Inferior parietal cortex (tissue), 1 donor: ENCODE data around the gene POLR1D.
"Not testable (repeated sequence)": the region's sequence is repeated elsewhere in the genome, so short reads cannot be mapped to it uniquely, and the experiment has no call there.

Experiments
- DNase-seq: peaks from one replicate; pipeline ENCODE4 v3.0.0-alpha.2; 2016; ENCODE audit errors: extremely low spot score

POLR1D gene

DNA sequence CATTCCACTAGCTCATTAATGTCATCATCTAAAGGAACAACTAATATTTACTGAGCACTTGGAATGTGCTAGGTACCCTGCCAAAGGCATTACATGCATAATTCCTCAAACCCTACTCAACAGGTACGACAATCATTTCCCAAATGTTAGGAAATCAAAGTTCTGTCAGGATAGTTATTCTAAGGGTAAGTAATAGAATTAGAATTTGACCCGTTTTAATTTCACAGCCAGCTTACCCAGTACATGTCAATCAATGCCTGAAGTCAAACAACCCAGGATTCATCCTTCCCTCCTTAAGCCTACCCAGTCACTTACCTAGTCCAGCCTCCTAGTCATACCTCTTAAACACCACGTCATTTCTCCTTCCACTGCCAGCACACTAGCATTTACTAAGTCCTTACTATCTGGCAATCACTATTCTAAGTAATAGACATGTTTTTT is 3.8 kb upstream of the POLR1D start:
- no peak for DNase-seq

DNA sequence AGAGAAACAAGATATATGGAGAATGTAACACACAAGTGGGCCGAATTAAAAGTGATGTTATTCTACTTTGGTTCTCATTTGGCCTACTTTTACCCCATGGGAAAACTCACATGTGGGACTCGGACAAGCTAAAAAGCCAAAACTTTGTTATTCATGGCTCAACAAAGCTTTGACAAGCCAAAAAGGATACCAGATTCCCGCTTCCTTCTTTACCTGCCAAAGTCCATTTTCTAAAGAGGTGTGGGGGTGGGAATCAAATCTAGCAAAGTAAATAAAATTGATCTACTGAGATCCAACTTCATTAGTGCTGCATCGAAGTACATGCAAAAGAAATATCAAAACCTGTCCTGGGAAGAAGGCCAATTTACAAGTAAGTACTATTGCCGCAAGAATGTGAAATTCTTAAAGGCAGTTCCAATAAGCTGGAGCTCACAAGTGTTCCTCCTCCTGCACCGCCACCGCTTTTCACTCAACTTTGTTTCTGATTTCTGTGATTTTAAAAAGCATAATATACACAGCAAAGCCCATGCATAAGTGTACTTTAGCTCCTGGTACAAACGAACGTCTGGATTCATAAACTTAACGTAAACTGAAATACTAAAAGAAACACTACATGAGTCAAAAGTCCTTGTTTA is 2.5 kb upstream of the POLR1D start:
- no peak for DNase-seq

DNA sequence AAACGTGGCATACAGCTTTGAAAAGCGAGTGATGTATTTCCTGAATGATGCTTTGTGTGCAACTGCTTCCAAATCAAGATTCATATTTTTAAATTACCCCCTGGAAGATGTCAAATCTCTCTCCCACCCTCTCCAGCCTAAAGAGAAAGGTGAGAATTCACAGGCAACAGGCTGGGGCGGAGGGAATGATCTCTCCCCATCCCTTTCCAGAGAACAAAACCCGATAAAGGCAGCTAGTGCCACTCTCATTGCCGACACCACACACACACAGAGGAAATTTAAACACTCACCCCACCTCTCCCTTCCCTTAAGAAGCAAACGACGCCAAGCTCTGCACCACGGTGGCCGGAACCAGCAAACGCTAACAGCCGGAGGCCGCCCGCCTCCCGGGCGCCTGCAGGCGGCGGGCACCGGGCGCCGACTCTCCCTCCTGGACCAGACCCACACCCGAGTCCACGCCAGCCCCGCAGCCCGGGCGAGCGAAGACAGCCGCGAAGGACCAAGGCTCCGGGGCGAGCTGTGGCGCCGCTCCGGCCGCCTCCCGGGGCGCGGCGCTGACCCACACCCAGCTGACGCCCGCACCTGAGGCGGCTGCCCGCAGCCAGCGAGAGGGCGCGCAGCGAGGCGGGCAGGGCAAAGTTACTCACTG is 1.8 kb upstream of the POLR1D start:
- DNase-seq, result no peak

DNA sequence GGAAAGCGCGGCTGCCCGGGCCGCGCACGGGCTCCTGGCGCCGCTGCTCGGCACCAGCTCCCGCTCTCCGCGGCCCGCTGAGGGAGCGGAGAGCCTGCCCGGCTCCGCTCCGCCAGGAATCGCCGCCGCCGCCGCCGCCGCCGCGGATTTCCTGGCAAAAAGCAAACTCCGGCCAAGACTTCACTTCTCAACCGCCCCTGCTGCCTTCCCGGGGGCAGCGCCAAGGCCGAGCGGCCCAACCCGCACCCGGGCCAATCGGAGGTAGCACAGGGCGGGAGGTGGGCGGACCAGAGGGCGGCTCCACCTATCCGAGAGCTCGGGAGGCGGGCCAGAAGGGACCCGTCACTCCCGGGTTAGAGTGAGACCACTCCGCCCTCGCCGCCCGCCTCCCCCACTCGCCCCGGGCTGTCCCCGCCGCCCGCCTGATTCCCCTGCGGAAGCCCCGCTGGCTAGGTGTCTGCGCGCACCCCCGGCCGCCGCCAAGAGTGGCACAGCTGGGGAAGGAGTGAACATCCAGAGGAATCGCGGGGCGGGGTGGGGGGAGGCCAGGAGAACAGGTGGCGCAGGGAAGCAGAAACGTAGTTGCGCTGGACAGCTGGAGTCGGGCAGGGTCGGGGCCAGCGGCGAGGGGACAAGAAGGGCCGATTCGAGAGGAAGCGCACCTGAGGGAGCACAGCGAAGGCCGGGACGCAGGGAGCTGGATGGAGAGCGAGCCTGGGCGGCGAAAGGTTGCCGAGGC is 1.1 kb upstream of the POLR1D start, which contains the start of gene LNX2:
Gene LNX2, minus strand, starts transcription at position 153 of the 739 bp plus-strand sequence. CDS start 38,826 bp downstream, outside the sequence.
- DNase-seq, result peak; percentile 95

DNA sequence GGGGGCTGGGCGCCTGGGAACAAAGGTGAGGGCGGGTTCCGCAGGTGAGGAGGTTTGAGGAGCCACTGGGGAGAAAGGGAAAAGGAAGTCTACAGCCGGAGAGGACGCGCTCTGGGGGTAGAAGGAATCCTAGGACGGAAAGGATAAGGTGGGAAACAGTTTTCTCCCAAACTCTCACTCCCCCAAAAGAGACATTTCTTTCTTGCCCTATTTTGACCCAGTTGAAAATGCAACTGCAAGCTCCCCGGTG is 651 bp upstream of the POLR1D start:
- DNase-seq, result no peak

DNA sequence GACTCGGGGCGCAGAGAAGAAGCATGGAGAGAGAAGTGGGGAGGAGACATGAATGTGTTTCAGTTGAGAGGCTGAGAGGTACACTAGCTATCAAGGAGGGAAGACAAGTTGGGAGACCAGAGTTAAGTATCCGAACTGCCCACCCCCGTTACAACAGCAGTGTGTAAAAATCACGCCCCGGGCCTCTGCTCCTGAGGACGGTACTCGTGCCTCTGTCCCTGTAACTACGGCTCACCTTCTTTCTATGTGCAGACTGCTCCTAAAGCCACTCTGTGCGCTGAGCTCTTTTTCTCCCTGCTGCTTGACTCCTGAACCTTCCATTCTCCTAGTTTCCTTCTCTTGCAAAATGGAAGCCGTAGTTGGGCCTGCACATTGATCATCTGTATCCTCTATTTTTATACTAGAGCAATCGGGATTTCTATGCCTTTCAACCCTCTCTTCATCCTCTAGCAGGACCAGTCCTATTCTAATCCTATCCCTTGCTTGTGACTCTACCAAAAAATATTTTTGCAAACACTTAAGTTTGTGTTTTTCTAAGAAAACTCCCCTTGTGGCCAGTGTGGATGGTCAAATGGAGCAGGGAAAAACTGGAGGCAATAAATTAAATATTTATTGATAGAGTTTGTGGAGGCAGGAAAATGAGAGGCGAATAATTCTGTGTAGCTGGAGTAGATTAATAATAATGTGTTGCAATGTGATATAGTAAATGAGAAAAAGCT is 569 bp downstream of the POLR1D start:
- DNase-seq, result peak; percentile 33

DNA sequence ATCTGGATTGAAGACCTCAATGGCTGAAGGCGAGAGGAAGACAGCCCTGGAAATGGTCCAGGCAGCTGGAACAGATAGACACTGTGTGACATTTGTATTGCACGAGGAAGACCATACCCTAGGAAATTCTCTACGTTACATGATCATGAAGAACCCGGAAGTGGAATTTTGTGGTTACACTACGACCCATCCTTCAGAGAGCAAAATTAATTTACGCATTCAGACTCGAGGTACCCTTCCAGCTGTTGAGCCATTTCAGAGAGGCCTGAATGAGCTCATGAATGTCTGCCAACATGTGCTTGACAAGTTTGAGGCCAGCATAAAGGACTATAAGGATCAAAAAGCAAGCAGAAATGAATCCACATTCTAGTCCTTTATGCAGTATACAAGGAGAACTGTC is 1.2 kb downstream of the POLR1D start:
- no peak for DNase-seq

DNA sequence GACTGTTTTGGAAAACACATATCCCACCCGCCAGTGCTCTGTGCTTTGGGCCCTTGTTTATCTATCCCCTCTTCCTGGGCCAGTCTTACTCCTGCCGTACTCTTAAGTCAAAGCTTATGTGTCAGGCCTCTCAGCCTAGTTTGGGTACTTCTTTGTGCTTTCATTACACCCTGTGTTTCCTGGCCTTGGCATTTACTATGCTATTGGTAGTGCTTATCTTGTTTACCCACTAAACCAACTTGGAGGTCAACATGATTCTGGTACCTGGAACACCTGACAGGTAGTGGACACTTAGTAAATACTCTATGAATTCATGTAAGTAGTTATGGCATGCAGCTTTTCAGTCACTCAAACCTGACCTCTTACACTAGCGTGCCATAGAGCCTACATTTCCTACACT is 2.4 kb downstream of the POLR1D start:
- DNase-seq, result no peak

DNA sequence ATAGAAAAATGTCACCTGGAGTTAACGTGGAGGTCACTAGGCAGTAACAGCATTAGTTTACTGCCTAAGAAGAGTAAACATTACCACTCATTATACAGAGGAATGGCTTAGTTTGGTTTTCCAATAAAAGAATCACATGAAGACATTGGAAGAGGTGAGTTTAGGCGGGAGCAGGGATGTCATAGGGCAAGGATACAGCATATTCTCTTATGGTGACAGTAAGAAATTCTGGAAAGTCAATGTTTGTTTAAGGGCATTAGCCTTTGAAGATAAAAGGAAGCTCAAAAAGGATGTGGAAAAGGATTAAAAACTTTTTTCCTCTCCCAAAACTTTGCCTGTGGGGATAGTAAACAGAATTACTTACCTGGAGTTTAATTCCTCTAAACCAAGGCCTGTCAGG is 4.1 kb downstream of the POLR1D start:
- no peak for DNase-seq

DNA sequence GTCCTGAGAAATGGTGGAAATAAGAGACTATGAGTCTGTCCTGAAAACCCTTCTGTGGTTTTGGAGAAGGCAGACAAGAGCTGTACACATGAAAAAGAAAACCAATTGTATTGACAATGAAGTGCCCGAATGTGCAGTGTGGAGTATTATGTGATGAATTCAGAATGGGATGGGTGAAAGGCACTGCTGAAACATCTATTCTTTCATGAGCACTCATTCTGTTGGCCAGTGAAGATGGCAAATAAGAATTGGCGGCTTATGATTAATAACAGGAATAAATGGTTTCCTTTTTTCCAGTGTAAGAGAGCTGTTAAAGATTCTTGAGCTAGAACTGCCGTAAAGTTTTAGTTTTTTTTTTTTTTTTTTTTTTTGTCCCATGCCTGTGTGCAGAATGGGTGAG is 5.7 kb downstream of the POLR1D start:
- no peak for DNase-seq

DNA sequence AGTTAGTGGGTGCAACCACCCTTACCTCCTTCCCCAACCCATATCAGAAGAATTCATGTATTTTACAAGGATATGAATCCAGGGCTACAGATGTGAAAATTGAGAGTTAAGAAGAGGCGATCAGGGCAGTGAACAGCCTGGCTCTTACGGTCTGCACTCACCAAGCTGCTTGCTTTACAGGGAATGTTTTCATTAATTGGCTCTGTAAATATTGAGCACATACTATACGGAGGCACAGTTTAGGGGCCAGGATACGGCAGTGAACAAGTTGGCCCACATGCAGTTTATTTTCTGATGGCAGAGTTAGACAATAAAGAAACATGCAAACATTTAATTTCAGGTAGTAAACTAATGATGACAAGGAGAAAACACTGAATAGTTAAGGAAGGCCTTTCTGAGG is 6.4 kb downstream of the POLR1D start:
- DNase-seq, result no peak

DNA sequence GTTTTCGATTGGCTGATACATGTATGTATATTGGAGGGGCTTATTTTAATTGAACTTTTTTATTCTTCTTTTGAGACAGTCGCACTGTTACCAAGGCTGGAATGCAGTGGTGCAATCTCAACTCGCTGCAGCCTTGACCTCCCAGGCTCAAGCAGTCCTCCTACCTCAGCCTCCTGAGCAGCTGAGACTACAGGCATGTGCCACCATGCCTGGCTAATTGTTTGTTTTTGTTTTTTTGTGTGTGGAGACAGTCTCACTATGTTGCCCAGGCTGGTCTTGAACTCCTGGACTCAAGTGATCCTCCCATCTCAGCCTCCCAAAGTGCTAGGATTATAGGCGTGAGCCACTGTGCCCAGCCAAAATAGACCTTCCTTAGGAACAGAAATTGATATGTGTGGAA is 7.1 kb downstream of the POLR1D start:
- not testable (repeated sequence) for DNase-seq

DNA sequence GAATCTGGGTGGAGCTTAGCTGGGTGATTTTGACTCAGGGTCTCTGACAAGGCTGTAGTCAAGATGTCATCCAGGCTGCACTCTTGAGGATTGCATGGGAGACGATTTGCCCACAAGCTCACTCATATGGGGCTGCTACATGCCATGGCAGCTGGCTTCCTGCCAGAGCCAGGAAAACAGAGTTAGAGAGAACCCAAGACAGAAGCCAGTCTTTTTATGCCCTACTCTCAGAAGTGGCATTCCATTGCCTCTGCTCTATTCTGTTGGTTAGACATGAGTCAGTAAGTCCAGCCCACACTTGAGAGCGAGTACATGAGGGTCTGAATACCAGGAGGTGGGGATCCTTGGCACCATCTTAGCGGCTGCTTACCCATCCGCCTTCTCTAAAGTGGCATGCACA is 9.5 kb downstream of the POLR1D start:
- DNase-seq, result no peak

DNA sequence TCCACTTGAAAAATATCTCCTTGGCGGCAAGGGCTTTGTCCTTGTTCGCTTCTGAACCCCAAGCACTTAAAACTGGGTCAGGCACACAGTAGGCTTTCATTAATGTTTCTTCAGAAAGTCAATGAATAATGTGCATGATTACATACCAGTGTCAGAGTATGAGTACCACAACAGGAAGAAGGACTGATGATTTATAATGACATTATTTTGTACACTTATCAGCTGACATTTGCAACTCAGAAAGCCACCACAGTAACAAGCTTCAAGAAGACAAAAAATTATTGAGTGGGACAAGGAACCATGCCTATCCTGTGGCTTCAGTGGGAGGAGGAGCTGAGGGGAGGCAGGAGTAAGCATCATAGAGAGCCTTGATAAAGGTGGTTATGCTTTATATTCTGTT is 10.0 kb downstream of the POLR1D start:
- no peak for DNase-seq

DNA sequence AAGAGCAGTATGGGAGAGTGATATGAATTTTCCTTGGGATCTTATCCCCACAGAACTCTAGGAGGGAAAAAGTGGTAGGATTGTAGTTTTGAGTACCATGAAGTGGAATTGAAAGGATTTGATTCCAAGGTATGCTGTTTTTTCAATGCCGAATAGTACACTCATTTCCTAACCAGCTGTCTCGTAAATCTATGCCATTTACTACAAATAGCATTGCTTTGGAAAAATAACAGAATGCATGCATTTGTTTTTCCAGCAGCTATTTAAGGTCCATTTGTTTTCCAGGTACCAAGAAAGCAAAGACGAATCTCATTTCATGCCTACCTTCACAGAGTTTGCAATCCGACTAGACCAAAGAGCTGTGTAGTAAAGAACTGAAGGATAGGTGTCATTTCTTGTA is 10.5 kb downstream of the POLR1D start:
- no peak for DNase-seq

DNA sequence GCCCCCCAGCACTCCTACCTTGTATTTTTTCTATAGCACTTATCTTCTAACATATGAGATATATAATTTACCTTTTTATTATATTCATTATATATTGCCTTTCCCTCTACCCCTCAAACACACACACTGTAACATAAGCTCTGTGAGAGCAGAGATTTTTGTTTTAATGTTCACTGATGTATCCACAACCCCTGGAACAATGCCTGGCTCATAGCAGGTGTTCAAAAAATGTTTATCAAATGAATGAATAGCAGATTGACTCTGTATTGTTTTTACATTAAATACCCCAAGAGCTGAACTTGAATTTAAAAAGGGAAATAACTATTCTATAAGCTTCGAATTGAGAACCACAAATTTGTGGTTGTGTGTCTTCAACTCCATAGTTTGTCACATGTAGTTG is 11.0 kb downstream of the POLR1D start:
- no peak for DNase-seq

DNA sequence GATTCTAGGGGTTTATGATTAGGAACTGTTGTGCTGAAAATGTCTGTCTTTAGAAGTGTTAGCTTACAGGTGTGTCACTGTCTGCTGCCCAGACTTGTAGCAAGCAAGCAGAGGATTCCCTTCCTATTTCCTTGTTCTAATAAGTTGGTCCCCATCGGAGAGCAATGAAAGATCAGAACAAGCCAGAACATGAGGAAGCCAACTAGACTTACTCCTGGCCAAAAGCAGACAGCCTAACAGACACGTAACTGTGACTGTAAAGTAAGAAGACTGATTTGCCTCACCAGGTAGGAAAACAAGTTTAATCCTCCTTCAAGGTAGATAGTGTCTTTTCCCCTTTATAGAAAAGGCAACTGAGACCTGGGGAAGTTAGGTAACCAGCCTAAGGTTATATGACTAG is 12.5 kb downstream of the POLR1D start:
- DNase-seq, result no peak

DNA sequence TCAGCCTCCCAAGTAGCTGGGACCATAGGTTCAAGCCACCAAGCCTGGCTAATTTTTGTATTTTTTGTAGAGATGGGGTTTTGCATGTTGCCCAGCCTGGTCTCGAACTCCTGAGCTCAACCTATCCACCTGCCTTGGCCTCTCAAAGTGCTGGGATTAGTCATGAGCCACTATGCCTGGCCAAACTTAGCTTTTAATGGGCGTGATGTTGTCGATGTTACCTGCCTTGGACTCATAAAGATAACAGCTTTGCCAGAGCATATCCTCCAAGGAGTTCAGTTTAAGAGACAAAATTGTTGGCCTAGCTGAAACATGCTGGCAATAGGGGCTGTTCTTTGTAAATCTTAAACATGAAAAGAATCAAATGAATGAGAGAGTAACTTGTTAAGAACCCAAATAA is 13.1 kb downstream of the POLR1D start:
- DNase-seq, result no peak

DNA sequence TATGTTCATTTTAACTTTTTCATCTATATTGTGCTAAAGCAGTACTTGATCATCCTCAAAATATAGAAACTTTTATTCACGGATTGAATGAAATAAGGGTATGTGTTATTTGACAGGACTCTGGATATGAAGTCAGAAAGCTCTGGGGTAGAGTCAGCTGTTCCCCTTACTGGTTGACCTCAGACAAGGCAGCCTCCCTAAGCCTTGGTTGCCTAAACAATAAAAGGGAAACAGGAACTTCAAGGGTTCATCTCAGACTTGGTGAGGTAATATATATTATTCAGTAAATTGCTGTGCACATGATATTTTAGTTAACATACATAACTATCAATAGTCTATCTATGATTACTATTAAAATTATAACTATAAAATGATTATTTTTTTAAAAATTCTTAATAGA is 13.6 kb downstream of the POLR1D start:
- DNase-seq, result no peak

DNA sequence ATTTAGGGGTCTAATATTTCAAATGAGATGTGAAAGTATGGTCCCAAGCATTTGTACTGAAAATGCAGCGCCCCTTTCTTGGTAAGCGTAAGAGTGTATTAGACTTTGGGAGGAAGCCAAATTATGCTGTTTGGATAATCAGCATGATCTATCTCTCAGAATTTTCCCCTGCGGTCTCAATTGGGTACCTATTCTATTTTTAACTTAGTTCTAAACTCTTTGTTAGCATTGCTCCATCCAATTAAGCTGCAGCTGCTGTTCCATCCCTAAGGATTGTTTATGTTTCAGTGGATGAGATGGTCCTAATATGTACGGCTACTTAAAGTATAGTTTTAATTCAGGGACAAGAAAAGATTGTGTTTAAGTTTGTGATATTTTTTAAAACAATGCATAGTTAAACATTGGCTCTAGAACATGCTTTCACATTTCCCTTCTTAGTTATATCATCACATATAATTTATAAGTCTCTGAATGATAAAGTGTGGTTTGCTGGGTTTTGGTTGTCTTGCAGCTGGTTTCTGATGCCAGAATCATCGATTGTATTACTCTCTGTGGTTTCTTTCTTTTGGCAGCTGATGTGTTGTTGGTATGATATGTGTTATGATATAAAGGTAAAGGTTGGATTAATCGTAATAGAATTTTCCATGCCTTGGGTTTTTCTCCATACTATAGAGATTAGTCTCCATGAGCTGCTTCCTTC is 15.0 kb downstream of the POLR1D start:
- no peak for DNase-seq

DNA sequence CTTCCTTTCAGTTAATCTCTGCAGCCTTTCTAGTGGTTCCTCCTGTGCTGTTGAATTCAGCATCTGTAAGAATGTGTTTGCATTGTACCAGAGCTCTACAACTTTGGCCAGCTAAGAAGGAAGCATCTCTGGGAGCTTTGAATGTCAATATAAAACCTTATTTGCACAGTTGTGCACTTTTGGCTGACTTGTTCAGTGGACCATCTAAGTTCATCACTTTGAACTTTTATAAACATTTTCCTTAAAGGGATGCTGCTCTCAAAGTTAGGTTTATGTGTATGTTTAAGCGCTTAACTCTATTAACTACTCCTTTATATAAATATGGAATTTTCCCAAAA is 15.6 kb downstream of the POLR1D start:
- no peak for DNase-seq

DNA sequence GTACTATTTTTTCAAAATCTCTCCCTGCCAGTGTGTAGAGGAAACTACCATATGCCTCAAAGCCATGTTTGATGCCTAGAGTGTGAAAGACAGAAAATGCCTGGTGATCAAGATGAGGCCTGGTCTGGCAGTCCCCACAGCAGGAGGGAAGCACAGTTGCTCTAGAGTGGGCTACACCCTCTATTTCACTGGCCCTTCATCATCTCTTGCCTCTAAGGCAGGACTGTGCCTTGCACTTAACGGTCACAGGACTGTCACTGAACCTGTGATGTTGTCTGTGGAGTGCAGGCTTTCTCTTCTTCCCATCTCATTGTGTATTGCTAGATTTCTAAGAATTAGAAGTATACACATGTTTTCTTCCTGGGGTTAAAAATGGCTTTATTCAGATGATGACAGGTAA is 16.3 kb downstream of the POLR1D start:
- no peak for DNase-seq
